Spleen (tissue), 7 donors: ENCODE data around the gene BLOC1S5.

Experiments
- CTCF ChIP-seq, 11 experiments: fragments of 200-600 bp in 7 of 11; fragments of 450-650 bp in 4 of 11; sonication (generic) in 4 of 11; IDR thresholded peaks in 8 of 11; conservative IDR thresholded peaks in 3 of 11; 1 replicate in 7 of 11; 2 replicates in 4 of 11; pipeline versions ENCODE4 v1.4.0 to v1.8.0; 2016 to 2021; ENCODE audit warnings: antibody characterized with exemption in 11 of 11, inconsistent platforms in 4 of 11, mild to moderate bottlenecking in 1 of 11
- POLR2A ChIP-seq, 3 donors: fragments of 450-650 bp; IDR thresholded peaks; one replicate each; pipeline ENCODE4 v1.5.1; 2017; ENCODE audit warnings: antibody characterized with exemption in 3 of 3, mild to moderate bottlenecking in 1 of 3
- donor health status: DM: no; HTN: no; CAD: no; lungs with moderate emphysema.
- donor health status: DM: no; HTN: no; CAD: no.
- donor health status: DM: no; HTN: no; CAD: no.

GRCh38 chr6:8073758-8074157 lies 9.6 kb upstream of the BLOC1S5 start:
- TF ChIP-seq POLR2A (IDR thresholded peaks at IDR 0.05) (no peak), CTCF (IDR thresholded peaks at IDR 0.05 in 8 of 11, conservative IDR thresholded peaks at IDR 0.05 in 3 of 11) (no peak)
